Measurements from ENCODE around the gene CPVL. TPM values are rescaled to one million over a fixed set of nuclear protein-coding genes. Genes with fewer than 3 reads are reported as not detected.
A peak's percentile ranks its signal among the peaks of the same experiment; 100 is the strongest.

CPVL gene
- polyA plus RNA-seq (ENCODE audit: insufficient read length): 21.4 TPM

DNA sequence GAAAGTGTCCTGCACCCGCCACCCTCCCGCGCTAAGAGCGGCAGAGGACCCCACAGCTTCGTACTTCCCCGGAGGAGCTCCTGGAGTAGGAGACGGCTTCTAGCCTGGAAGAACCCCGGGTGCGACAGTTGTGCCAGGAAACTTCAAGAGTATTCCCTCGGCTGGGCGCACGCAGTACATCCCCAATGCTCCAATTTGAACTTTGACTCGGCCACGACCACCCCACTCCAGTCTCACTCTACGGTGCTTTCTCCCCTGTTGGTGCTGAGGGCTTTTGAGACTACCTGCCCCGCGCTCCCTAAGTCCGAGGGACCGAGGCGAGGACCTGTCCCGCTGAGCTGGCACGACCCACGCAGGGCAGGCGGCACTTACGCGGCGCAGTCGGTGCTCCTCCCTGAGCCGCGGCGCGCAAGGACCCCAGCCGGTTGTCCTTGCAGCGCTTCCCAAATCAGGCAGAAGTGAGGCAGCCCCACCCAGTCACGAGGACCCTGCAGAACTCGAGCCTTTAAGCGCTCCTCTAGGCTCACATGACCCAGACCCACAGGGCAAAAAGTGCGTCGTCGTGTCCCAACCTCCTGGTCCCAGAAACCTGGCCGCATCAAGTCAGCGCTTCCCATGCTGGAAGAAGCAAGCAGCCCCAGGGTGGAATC, at the start of gene CPVL:
Gene CPVL (minus strand): TSS at position 481 of the 650 bp plus-strand sequence. CDS start 25,476 bp downstream, outside the sequence.
- DNase-seq: peak; percentile 43

DNA sequence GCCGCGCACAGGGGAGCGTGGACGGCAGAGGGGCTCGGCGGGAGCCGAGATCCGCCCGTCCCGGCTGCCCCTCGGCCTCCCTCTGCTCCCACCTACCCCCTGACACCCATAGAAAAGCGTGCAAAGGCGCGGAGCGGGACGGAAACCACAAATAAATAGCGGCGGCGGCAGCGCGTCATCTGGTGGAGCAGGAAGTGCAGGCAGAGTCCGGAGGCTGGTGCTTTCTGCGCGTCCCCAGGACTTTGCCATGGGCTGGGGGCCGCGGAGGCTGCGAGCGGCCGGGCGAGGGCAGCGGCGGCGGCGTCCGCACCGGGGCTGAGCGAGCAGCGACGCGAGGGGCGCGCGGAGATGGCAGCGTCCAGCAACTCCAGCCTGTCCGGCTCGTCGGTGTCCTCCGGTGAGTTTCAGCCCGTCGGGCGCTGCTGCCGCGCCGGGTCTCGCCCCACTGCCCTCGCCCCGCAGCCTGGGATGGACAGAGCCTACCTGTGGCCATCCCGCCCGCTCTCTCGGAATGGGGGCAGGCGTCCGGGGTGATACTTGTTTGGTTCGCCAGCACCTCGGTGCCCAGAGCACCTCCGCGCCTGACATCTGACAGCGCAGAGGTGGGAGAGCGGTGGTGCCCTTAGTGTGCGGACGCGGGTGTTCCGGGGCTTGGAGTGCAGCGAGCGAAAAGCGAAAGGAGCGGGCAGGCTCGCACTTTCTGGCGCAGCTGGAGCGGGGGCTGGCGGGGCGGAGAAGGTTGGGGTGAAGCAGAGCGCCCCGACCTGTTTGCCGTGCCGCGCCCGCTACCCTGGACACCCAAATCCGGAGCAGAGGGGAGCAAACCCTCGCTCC, 48.5 kb upstream of the CPVL start, which contains the start of gene CHN2:
Gene CHN2 (plus strand): TSS at position 182 of the 834 bp plus-strand sequence.
- peak; percentile 49 for DNase-seq

DNA sequence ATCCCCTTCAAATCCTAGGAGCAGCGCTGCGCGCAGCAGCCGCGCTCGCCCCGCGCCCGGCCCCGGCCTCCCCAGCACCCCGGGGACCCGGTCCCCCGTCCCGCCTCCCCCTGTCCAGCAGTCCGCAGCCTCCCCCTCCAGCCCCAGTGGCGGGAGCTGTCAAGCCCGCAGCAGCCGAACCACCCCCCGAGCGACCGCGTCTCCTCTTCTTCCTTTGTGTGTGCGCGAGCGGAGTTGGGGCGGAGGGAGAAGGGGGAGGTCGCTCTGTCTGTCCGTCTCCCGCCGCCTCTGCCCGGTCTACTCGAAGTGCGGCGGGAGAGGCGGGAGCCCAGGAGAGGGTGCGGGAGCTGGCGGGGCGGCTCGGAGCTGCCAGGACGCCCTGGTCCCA, 47.9 kb upstream of the CPVL start:
- no peak for DNase-seq

DNA sequence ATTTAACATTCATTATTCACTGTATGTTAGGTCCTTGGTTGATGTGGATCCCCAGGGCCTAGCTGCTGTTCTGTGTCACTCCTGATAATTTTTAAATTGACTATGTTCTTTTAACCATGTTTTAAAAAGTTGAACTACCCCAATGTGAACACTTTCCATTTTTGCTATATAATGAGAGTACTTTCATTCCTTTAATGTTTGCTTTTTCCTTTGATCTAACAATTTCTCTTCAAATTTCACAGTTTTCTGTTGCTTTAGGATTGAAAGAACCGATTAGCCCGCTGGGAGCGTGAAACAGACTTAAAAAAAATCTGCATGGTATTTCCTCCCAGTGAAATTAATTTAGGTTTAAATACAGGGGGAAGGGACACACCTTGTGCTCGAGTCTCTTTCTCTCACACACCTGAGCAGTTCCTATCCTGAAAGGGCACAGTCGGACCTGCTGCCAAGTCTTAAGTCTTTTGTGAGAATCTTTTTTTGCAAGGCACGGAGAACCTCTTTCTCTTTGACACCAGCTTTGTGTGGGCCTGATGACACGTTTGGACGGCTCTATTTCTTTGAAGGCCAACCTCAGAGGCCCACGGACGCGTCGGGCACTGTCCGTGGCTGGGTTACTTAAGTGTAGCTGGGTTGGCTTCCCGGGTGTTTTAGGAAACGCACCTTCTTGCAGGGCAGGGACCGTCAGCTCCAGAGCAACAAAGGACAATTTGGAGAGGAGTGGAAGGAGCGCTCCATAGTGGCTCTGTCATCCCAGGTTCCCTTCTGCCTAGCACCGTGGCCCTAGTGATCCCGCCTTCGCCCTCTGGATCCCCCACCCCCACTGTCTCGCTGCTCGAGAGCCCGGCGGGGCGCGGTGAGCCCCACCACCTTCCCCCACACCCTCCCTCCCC, 47.2 kb upstream of the CPVL start:
- no peak for DNase-seq

DNA sequence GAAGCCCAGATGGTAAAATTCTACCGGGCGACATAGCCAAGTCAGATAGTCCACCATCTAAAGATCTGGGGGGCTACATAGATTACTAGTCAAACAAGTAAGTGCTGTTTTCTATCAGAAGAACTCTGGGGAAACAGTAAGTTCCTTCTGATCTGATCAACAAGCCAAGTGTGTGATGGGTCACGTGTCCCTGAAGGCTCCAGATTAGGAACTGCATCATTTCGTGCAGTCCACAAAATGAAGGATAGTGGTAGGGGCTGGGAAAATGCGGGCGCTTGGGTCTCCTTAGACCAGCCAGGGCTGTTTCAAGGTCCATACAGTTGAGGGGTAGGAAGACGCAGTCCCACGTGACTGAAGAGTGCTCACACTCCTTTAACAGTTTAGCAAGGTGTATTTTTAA, 46.5 kb upstream of the CPVL start:
- DNase-seq: no peak

DNA sequence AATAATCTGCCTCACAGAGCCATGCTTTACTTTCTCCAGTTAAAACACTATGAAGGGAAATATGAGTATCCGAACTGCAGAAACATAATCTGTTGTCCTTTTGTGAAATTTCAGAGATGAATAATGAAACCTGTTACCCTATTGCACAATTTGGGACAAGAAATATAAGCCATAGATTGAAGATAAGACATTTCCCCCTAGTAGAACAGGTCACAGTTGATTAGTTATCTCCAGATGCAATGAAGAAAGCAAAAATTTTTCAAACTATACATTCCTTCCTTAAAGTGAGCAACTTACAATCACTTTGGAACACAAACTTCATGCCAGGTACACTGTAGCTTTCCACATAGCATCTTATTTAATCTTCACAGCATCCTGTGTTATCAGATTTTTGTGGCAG, 46.0 kb upstream of the CPVL start:
- DNase-seq: no peak

DNA sequence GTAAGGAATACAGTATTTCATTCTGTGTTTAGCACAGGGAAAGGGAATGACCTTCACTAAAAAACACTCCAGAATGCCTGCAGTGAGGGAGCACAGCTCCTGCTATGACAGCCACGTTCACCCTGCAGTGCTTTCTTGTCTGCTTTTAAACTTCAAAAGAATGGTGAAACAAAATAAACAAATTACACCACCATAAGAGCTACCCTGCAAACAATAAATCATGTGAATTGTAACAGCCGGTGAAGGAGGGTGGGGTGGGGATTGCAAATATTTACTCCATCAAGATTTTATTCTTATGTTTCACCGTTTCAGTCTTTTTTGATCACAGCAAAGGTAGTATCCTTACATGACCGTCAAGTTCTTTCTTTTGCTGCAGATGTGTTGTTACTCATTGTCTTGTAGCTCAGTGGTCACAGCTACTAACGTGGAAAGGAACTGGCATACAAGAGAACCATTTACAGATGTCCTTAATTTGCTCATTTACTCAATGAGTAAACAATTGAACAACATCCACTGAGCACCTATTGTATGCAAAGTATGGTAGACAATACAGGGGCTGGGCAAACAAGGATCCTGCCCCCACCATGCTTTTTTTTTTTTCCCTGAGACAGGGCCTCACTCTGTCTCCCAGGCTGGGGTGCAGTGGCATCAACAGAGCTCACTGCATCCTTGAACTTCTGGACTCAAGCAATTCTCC, 44.2 kb upstream of the CPVL start:
- no peak for DNase-seq

DNA sequence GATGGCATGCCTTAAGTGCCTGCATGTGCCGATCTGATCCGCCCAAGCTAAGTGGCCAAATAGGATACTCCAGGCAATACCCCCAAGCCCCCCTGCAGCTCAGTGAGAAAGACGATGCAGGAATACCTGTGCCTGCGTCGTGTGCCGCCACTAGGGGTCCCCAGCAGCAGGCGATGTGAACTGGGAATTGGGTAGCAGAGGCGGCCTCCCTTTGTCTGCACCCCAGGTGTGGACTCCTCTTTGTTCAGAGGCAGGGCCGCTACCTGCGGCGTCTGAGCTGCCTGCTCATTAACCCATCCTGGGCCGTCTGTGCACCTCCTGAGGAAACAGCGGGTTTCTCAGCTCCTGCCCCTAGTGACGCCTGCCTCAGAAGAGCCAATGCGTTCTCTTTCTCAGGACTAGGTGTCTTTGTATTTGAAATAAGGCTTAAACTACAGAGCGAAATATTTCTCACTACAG, 43.4 kb upstream of the CPVL start:
- peak; percentile 54 for DNase-seq

DNA sequence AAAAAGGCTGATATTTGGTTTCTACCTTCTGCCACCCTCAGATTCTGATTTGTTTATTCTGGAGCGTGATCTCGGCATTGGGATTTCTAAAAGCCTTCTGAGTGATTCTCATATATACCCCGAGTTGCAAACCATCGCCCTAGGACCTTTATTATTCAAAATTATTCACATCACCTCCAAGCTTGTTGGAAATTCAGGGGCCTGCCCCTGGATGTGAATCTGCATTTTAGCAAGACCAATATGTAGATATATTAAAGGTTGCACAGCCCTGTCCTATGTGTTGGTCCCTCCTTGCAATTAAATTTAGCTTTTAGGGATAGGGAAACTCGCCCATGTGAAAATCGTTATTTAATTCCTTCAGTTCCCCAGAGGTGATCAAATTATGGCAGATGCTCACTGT, 39.3 kb upstream of the CPVL start:
- no peak for DNase-seq

DNA sequence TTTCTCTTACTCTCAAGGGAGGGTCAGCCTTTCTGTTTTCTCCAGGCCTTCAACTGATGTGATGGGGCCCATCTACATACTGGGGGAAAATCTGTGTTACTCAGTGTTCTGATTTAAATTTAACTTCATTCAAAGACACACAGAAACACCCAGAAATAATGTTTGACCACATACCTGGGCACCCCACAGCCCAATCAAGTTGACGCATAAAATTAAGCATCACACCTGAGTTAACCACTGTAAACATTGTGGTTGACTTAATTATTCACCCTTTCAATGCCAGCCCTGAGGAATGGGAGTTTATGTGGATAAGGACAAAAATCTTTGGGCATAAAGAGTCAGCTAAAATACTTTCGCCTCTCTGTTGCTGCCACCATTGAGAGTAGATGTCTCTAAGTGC, 38.3 kb upstream of the CPVL start:
- no peak for DNase-seq

DNA sequence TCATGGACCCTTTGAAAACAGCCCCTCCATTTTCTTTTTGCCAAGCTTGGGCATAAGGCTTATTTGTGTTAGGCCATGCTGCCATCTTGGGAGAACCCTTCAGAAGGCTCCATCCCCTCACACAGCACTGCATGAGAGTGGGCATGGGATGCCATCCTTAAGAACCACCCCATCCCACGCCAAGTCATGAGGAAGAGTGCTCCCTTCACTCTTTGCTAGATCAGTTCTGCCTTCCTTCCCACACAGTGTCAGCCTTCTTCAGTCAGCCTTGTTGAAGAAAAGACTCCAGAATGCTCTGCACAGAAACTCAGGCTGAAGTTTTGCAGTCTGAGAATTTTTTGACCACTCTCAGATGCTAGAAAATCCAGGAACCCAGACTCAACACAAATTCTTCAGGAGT, 32.8 kb upstream of the CPVL start:
- DNase-seq: no peak

DNA sequence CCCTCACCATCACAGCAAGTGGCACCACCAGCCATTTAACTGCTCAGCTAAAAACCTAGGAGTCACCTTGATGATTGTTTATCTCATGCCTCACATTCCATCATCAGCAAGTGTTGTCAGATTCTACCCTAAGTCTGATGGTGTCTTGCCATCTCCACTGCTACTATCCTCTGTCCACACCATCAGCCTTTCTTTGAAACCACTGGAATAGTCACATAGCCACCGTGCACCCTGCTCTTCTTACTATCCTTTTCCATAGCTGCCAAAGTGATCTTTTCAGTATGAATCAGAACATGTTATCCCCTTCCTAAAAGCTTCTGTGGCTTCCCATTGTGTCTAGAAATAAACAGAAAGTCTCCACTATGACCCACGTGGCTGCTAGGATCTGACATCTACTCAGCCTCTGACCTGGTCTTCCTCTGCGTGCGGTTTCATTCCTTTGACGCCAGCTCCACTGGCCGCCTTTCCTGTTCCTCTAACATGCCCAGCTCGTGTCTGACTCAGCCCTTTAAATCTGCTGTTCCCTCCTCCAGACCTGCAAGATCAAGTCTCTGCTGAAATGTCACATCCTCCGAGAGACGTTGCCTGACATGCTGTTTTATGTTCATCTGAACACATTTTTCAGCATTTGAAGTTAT, 31.7 kb upstream of the CPVL start:
- DNase-seq: peak; percentile 36

DNA sequence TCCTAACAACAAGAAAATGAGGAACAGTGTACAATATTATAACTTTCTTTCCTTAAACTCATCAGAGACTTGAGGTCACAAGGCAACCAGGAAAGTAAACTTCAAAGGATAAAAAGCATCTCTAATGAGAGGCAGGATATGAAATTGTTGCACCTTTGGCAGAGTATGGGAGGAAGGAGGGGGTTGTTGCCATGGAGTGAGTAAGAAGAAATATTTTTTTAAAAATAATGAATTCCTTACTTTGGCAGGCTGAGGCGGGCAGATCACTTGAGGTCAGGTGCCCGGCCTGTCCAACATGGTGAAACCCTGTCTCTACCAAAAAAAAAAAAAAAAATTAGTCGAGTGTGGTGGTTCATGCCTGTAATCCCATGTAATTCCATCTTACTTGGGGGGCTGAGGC, 27.1 kb upstream of the CPVL start:
- DNase-seq: no peak

DNA sequence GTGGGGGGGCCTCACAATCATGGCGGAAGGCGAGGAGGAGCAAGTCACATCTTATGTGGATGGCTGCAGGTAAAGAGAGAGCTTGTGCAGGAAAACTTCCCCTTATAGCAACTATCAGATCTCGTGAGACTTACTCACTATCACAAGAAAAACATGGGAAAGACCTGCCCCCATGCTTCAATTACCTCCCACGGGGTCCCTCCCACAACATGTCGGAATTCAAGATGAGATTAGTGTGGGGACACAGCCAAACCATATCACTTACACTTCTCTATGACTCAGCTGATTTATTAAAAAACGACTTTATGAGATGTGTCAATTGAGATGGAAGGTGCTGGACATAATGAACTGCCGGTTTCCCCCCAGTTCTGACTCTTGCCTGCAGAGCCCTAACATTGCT, 24.4 kb upstream of the CPVL start:
- no peak for DNase-seq

DNA sequence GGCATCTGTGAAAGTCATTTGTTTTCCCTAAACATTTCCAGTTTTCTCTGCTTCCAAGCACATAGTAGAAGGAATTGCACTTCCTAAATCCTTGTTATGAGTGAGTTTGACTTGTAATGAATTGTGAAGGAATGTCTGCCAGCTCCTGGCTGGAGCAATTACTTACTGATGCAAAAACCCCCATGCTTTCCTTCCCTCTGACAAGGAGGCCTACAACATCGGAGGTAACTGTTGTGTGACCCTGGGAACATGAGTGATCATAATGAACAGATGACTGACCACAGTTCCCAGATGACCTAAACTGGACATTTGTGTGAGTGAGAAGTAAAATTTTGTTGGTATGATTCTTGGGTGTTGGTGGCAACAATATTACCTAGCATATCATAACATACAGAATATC, 21.4 kb upstream of the CPVL start:
- DNase-seq: no peak

DNA sequence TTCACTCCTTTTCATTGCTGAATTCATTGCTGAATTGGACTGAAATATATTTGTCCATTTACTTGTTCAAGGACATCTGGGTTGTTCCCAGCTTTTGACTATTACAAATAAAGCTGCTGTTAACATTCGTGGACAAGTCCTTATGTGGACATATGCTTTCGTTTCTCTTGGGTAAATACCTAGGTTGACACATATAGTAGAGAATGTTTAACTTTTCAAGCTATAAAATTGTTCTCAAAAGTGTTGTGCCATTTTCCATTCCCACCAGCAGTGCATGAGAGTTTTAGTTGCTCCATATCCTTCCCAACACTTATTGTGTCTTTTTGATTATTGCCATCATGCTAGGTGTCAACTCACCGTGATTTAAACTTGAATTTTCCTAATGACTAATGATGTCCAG, 17.5 kb upstream of the CPVL start:
- no peak for DNase-seq

DNA sequence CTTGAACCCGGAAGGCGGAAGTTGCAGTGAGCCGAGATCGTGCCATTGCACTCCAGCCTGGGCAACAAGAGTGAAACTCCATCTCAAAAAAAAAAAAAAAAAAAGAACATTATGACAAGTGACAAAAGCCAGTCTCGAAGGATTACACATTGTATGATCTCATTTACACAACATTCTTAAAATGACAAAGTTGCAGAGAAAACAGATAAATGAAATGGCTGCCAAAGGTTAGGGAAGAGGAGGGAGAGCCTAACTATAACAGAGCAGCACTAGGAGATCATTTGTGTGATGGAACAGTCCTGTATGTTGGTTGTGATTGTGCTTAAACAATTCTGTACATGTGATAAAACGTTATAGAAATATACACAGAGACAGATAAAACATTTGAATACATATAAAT, 16.2 kb upstream of the CPVL start:
- DNase-seq: no peak

DNA sequence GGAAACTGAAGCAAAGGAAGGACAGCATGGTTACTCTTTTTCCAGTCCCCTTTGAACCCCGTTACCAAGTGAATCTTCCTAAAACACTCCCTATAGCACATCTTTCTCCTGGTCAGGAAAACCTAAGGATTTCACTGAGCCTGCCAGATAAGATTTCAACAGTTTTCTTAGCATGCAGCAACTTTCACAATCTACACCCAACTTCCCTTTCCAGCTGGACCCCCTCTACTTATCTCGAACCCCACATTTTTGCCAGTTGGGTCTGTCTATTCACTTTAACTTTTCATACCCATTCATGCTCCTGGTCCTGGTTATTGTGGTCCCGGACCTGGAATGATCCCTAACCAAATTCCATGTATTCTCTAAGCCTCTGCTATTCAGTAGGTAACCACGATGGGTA, 14.9 kb upstream of the CPVL start:
- DNase-seq: no peak

DNA sequence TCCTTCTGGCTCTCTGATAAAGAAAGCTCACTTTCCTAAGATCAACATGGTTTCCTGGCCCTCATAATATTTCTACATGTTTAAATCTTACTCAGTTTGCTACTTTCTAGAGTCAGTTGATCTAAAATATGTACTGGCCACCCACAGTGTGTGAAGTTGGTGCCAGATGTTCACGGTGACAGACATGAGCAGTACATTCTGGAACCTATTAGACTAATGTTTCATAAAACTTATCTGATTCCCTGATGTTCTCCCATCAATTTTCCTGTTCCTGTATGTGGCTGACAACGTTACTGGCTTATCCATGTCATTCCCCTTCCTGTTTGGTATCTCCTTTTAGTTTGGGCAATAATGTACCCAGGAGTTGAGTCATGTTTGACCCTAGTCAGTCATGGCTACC, 13.7 kb upstream of the CPVL start:
- DNase-seq: no peak

DNA sequence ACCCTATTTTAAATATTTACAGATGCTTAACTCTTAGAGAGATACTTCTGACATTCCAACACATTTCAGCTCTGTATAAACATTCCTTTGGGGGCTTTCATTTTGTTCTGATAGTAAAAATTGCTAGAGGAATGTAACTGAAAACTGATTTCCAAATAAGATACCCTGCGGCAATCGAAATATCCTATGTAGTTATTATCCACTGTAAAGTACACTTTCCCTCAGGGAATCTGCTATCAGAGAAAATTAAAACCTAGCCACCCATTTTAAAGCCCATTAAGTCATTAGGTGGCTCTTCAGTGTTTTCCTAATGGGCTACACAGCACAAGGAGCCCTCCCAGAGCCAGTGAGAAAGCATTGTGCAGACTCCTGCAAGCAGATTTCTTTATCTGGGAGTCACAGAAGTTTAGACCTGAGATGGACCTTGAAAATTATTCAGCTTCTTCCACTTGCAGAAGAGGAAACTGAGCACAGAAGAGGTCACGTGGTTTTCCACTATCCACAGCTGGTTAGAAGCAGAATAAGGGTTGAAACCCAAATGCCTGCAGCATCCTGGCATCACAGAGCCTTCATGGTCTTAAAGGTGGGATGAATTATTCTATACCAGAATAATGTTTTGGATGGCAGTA, 12.6 kb upstream of the CPVL start:
- no peak for DNase-seq

DNA sequence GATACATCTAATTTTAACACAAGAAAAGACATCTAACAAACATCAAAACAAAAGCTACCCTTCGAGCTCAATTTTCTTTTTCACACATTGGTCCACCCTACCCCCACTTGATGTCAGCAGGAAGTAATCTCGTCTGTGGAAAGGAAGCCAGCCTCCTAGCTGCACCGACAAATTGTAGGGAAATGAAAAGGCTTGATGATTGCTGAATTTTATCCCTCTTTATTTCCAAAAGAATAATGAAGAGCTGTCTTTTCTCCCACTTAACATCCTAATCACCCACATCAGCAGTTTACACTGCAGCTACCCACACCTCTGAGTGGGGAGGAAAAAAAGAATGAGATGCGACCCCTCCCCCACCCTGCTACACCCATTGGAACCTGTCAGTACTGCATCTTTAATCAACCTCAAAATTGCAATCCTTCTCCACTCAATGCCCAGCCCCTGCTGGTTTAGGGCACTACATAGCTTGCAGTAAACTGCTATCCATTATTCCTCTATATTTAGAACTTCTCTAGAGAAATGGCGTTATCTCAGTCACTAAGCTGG, 10.6 kb upstream of the CPVL start:
- no peak for DNase-seq

All from hindlimb muscle (tissue), 1 donor.